ENCODE results near the gene ARL5A.
"Not testable (repeated sequence)": the region's sequence is repeated elsewhere in the genome, so short reads cannot be mapped to it uniquely, and the experiment has no call there.

The ARL5A gene, protein sequence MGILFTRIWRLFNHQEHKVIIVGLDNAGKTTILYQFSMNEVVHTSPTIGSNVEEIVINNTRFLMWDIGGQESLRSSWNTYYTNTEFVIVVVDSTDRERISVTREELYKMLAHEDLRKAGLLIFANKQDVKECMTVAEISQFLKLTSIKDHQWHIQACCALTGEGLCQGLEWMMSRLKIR

DNA sequence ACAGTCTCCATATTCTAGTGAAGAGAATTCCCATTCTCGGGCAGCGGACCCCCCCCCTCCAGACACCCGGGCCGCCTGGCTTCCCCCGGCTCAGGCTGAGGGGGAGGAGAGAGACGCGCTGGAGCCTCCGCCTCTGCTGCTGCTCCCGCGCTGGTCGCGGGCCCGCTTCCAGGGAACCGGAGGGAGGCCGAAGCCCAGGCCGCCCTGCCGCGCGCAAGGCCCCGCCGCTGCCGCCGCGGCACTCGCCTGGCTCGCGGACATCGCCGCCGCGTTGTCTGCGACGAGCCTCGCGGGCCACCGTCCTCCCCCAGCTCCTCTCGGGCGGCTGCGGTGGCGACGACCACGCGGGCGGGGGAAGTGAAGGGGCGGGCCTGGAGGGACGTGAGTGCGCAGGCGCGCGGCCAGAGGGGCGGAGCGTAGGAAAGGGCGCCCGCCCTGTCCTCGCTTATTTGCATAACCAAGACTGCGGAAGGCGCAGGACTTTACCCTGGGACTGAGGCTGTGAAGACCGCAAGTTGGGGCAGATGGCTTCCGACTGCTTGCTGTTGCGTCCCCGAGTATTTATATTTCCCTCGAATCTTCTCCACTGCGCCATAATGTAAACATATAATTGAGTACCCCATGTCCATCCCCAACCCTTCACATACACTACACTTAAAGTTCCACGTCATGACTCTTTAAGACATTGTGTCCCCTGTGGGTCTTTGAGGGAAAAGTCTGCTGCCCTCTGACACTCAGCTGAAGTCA, at the start of gene ARL5A:
ARL5A (minus strand) TSS at position 279 of the 747 bp plus-strand sequence; CDS start at position 34, 245 bp downstream.
- DNase-seq (ENCODE audit: low read depth, low spot score): peak; percentile 75

DNA sequence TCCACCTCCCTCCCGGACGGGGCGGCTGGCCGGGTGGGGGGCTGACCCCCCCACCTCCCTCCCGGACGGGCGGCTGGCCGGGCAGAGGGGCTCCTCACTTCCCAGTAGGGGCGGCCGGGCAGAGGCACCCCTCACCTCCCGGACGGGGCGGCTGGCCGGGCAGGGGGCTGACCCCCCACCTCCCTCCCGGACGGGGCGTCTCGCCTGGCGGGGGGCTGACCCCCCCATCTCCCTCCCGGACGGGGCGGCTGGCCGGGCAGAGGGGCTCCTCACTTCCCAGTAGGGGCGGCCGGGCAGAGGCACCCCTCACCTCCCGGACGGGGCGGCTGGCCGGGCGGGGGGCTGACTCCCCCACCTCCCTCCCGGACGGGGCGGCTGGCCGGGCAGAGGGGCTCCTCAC, 47.4 kb upstream of the ARL5A start:
- not testable (repeated sequence) for DNase-seq (ENCODE audit: low read depth, low spot score)

DNA sequence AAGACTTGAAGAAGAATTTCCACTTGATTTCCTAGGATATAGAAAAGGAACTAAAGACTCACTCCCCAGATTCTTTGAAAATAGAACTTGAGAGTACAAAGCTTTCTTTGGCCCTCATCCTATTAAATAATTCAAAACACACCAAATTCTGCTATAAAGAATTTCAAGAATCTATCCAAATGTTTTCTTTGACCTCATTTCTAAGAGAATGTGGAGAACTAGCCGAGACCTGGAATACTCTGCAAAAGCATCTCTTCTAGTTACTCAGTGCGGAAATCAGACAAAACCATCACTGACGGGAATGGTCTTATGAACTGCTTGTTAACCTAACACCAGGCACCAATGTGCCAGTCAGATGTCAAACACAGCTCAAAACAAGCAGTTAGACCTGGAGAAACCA, 44.2 kb upstream of the ARL5A start:
- DNase-seq (ENCODE audit: low read depth, low spot score): no peak

- DNase-seq (ENCODE audit: low read depth, low spot score): no peak
Measured at GRCh38 chr2:151869291-151869690, 41.1 kb upstream of the ARL5A start.

DNA sequence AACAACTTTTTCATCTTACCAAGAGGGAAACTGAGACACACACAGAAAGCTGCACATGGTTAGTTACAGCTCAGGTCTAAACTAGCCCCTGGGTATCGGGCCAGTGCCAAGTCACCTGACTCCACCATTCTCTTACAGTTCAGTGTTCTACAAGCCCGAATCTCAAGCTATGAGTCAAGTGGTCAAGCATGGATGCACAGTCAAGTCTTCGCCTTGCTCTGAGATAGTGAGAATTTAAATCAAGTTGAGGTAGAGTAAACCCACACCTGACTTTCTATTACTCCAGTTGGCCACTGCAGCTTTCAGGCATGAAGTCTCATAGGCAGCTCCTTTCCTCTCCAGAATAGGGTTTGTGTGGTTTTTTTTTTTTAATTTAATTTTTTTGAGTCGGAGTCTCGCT, 34.5 kb upstream of the ARL5A start:
- DNase-seq (ENCODE audit: low read depth, low spot score): no peak

DNA sequence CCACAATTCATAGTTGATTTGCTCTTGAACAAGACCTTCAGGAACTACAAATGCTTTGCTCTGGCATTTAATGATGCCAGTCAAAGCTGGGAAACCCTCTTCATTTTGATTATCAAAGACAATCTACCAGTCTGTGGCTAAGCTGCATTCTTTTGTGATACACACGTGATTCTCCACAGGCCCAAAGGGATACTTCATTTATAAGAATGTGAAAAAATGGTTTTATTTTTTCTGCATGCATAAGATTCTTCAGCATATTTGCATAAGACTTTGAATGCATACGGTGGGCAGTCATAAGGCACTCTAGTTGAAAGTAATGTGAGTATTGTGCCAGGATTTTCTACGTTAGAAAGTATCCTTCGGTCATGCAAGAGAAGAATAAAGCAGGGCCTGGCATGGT, 33.0 kb upstream of the ARL5A start:
- DNase-seq (ENCODE audit: low read depth, low spot score): no peak

DNA sequence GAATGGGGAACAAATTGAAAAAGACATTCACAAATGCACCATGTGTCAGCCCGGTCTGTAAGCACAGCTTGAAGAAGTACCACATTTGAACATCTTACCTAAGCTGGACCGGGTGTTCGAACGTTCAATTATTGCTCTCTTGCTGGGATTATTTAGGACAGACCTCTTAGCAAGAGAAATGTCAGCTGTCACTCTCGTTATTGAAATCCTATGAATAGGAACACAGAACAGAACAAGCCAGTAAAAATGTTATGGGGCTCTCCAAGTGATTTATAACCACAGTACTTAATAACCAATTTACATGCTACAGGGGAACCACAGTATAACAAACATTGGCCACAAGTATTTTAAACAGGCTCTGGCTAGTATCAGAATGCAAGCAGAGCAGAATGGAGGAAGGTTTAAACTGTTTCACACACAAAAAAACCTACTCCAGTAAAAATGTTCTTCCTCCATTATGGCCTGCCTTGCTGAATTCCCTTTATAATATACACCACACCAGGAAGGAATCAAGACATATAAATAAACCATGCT, 32.5 kb upstream of the ARL5A start:
- DNase-seq (ENCODE audit: low read depth, low spot score): no peak

DNA sequence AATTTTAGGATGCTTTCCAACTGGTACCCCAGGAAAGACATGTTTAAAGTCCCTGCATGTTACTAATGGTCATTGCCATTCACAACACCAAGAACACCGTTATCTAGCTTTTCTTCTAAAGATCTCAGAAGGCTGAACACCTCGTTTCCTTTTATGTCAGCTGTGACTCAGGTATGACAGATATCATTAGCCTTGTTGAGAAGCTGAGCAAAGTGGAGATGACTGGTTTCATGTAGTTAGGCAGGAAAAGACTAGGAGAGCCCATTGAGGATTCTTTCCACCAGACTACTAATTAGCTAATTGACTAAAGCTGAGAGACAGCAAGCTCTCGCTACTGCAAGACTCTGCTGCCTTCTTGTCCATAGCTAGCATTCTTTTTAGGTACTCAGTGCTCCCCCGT, 32.0 kb upstream of the ARL5A start:
- DNase-seq (ENCODE audit: low read depth, low spot score): no peak

GRCh38 chr2:151857650-151858049, 29.4 kb upstream of the ARL5A start:
- no peak for DNase-seq (ENCODE audit: low read depth, low spot score)

DNA sequence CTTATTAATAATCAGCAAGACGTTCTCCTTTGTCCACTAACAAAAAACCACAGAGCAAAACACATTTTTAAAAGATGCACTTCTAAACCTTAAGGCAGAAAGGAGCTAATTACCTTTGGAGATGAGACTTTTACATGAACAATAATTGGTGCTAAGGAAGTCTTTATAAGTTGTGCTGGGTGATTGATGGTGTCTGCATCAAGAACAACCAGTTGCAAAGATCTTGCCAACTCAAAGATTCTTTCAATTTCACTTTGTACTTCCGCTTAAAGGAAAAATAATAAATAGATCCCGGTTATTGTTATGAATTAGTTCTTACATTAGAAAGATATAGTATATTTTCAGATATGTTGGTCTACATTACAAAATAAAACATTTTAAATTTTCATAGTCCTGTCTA, 26.9 kb upstream of the ARL5A start:
- no peak for DNase-seq (ENCODE audit: low read depth, low spot score)

- DNase-seq (ENCODE audit: low read depth, low spot score): no peak
Measured at GRCh38 chr2:151853070-151853758, 25.0 kb upstream of the ARL5A start.

GRCh38 chr2:151852260-151853069, 24.2 kb upstream of the ARL5A start:
- DNase-seq (ENCODE audit: low read depth, low spot score): no peak

GRCh38 chr2:151851761-151852160, 23.5 kb upstream of the ARL5A start:
- DNase-seq (ENCODE audit: low read depth, low spot score): no peak

DNA sequence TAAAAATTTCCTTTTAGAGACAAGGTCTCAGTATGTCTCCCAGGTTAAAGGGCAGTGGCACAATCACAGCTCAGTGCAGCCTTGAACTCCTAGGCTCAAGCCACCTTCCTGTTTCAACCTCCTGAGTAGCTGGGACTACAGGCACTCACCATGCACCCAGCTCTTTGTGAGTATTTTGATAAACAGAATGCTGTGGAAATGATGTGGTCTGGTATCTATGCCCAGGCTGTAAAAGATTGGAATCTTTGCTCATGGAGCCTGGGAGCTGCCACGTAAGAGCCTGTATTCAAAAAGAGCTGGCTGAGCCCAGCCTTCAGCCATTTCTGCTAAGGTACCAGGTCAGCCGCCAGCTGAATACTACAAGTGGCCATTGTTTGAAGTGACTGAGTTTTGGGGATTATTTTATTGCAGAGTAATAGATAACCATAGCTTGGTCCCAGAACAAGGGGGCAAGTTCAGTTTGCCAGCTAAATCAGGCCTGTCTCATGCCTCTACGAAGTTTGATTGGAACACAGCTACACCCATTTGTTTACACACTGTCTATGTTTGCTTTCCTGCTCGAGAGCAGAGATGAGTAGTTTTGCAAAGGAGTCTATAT, 21.3 kb upstream of the ARL5A start:
- DNase-seq (ENCODE audit: low read depth, low spot score): no peak

DNA sequence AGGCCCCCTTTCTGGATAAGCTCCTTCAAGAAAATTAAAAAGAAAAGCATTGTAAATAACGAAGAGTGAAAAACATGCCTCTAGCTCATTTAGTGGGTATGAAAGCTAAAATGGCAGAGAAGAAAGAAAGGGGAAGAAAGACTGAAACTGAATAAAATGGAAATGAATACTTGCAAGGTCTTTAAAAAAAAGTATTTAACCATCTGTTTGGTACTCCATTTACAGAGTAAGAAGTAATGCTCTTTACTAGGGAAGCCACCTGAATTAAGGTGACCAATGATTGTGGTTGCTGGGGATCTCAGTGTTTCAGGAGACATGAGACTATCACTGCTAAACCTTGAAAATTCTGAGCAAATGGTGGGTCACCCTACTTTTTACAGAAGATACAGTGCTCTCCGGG, 17.7 kb upstream of the ARL5A start:
- DNase-seq (ENCODE audit: low read depth, low spot score): no peak

- DNase-seq (ENCODE audit: low read depth, low spot score): no peak
Measured at GRCh38 chr2:151845481-151845880, 17.3 kb upstream of the ARL5A start.

GRCh38 chr2:151844211-151844896, 16.1 kb upstream of the ARL5A start:
- DNase-seq (ENCODE audit: low read depth, low spot score): no peak

DNA sequence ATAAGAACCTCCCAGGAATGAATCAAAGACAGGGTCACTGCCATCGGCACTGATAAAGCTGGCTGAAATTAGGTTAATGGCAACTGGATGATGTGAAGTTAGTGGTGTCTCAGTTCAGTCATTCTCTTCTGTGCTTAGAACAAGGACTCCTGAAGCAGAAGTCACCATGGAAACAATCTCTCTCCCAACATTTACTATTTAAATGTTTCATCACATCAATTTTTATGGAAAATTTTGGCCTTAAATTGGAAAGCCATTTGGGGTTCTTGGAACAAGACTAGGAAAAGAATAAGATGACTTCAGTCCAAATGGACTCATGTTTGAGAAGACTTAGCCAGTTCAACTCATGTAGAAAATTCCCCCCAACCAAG, 15.5 kb upstream of the ARL5A start:
- no peak for DNase-seq (ENCODE audit: low read depth, low spot score)

- DNase-seq (ENCODE audit: low read depth, low spot score): no peak
Measured at GRCh38 chr2:151842830-151843690, 14.8 kb upstream of the ARL5A start.

DNA sequence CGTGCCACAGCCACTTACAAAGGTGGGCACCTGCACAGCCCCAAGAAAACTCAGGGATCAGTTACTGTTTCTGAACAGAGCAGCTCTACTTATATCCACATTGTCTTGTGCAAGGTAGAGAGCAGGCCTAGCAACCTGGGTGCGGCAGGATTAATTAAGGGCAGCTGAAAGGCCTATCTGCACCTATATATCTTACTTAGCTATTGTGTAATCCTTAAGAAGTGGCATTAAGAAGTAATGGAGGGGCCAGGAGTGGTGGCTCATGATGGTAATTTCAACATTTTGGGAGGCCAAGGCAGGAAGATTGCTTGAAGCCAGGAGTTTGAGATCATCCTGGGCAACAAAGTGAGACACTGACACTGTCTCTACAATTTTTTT, 12.8 kb upstream of the ARL5A start:
- DNase-seq (ENCODE audit: low read depth, low spot score): no peak
